NK-92 (cell line): ENCODE data around the gene PHACTR2.

Experiments used
- DNase-seq: peaks from one replicate; lab custom pipeline; 2025; ENCODE audit not compliant: unreplicated experiment; lab: John Stamatoyannopoulos, UW

PHACTR2 gene

DNA sequence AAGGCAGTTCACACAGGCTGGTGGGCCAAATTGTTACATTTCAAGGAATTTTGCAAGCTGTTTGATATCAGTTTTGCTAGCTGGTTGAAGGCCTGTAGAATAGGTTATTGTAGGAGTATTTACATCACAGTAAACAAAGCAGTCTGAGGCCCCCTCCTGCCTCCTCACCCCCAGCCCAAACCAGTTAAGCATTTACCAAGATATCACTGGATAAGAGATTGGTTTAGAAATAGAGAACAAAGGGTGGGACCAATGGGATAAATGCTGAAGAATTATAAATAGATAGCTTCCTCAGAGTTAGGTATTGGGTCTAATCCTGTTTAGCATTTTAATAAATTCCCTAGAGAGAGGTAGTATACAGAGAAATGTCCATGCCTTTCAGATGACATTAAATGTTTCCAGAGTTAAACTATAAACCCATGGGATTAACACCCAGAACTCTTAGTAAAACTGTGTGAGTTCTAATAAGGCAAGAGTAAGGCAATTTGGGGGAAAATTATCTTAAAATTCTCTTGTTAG lies 2.3 kb upstream of the PHACTR2 start:
- no peak for DNase-seq

GRCh38 chr6:143675946-143676345 lies 1.8 kb upstream of the PHACTR2 start:
- no peak for DNase-seq

GRCh38 chr6:143676437-143677045 lies 1.2 kb upstream of the PHACTR2 start:
- DNase-seq, result no peak

GRCh38 chr6:143677577-143677890 lies 231 bp upstream of the PHACTR2 start:
- DNase-seq, result no peak

DNA sequence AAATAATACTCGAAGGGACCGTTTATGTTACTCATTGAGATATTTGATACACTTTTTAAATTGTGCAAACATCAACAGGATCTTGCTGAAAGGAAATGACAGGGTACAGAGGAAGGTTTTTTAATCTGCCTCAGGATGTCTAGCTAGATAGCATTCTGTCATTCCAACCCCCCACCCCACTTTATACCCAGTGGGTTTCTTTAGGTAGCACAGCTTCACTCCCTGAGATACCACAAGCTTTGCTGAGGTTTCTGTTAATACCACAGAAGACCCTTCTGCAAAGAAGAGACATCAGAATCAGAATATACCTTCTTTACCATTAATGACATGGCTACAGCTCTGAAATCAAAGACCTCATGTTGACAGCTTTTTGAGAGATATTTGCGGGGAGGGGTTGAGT lies 1.3 kb downstream of the PHACTR2 start:
- DNase-seq, result no peak

DNA sequence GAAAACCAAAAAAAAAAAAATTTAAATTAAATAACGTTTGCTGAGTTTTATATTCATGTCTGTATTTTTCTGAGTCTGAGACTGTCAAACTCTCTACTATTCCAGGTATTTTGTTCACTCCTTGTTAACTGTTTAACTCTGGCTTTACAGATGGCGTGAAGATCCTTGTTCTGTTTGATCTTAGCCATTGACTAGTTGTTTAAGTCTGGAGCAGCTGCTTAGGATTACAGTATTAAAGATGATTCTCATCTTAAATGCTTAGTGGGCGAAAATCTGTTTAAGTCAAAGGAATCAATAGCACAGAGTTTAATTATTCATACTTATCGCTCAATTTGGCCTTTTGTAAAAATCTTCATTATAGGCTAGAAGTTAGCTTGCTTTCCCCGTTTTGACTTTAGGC lies 2.4 kb downstream of the PHACTR2 start:
- DNase-seq, result no peak

DNA sequence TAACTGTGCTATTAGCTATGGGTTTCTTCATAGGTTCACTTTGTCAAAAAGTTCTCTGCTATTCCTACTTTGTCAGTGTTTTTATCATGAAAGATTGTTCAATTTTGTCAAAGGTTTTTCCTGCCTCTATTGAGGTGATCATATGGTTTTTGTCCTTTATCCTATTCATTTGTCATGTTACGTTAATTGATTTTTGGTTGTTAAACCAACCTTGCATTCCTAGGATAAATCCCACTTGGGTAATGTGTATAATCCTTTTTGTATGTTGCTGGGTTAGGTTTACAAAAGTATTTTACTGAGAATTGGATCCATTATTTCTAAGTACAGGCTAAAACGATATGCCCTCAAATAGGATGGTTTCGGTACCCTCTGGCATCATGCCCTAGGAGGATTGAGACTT lies 5.0 kb downstream of the PHACTR2 start:
- no peak for DNase-seq

GRCh38 chr6:143684486-143684885 lies 6.7 kb downstream of the PHACTR2 start:
- no peak for DNase-seq

- DNase-seq, result no peak
Measured at GRCh38 chr6:143685653-143686052, 7.9 kb downstream of the PHACTR2 start.

- DNase-seq, result no peak
Measured at GRCh38 chr6:143687591-143687990, 9.8 kb downstream of the PHACTR2 start.

GRCh38 chr6:143688681-143689080 lies 10.9 kb downstream of the PHACTR2 start:
- DNase-seq, result no peak

- DNase-seq, result no peak
Measured at GRCh38 chr6:143689852-143690251, 12.1 kb downstream of the PHACTR2 start.

GRCh38 chr6:143691155-143691554 lies 13.4 kb downstream of the PHACTR2 start:
- DNase-seq, result no peak

GRCh38 chr6:143691900-143692636 lies 14.3 kb downstream of the PHACTR2 start:
- no peak for DNase-seq

DNA sequence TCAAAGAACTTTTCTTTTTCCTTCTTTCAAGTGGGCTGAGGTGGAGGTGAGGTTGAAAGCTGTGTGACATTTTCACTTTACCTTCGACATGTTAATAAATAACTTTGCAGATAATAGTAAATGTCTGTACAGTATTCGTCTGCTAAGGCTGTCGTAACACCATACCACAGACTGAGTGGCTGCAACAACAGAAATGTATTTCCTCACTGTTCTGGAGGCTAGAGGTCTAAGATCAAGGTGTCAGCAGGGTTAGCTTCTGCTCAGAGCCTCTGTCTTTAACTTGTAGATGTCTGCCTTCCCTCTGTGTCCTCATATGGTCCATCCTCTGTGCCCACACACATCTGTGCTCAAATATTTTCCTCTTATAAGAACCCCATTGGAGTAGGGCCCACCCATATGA lies 14.9 kb downstream of the PHACTR2 start:
- DNase-seq, result no peak

DNA sequence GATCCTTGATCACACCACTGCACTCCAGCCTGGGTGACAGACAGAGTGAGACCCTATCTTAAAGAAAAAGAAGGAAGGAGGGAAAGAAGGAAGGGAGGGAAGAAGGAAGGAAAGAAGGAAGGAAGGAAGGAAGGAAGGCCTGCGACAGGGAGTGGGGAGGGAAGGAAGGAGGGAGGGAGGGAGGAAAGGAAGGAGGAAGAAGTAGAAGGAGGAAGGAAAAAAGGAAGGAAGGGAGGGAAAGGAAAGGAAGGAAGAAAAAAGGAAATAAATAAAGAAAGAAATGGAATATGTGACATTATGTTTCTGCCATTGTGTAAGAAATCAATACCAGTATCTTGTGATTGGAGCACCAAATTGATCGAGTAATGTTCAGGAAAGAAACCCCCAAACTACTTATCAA lies 16.2 kb downstream of the PHACTR2 start:
- no peak for DNase-seq

DNA sequence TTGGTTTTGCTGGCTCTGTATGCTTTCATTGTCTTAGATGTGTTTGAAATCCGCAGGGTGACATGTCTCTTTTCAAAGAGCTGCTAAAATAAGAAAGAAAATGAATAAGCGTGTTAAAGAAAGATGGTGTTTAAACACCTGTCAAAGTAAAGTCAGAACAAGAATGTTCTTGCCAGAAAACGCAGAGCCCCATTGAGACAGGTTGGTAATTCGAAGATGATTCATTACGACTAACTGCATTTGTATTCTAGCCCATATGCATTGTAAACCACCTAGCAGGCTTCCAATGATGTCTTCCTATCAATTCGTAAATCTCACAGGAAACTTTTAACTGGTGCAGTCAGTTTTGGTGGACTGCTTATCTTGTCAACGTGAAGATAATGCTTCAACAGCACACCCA lies 16.8 kb downstream of the PHACTR2 start:
- no peak for DNase-seq

- DNase-seq, result no peak
Measured at GRCh38 chr6:143695130-143695968, 17.6 kb downstream of the PHACTR2 start.

DNA sequence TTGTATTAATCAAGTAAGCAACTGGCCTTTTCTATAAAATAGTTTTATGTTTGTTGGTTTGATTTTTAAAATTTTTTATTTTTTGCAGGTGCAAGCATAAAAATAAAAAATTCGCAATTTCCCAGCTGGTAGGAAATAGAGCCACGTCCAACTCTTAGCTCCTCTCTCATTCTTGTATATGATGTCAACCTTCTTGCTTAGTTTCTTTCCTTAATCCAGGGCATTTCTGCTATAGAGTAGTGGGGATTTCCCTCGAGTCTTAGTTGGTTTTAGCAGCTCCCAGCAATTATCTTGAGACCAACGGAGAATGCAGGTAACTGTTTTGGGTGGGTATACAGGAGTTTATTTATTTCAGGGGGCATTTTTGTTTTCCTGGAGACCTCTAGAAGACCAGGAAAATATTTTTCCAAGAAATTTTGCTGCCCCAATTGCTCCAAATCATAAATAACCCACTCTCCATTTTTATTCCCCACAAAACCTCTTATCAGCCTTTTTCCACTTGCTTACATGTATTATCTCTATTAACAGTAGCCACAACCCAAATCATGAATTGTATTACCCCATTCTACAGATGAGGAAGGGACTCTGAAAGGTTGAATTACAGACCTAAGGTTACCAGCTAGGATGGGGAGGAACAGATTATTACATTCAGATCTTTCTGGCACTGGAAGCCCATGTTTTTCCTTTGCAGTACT lies 18.4 kb downstream of the PHACTR2 start:
- no peak for DNase-seq

GRCh38 chr6:143696664-143697000 lies 18.9 kb downstream of the PHACTR2 start:
- DNase-seq, result no peak

- no peak for DNase-seq
Measured at GRCh38 chr6:143697076-143697800, 19.5 kb downstream of the PHACTR2 start.
